Measurements from ENCODE around the gene C18orf32.

The C18orf32 gene

DNA sequence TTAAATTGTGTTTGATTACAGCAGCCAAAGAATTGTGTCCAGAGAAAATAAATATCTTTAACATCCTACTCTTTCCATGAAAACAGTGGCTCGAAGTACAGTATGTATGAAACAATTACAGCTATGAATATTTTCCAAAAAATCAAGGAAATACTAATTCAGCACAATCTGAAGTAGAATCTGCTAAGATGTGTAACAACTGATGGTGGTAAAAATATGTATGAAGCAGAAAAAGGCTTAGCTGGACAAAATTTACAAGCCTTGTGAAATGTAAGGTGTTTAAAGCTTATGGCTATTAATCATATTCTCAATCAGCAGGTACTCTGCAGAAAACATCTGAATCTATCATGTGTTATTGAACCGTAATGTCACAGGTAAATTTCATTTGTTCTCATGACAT lies 43.2 kb downstream of the C18orf32 start:
- no peak for DNase-seq (ENCODE audit: low read depth)
- no peak overlapping the region for H3K4me3 ChIP-seq (ENCODE audit: low read depth, low read length)
- TF ChIP-seq, protein P1, sequence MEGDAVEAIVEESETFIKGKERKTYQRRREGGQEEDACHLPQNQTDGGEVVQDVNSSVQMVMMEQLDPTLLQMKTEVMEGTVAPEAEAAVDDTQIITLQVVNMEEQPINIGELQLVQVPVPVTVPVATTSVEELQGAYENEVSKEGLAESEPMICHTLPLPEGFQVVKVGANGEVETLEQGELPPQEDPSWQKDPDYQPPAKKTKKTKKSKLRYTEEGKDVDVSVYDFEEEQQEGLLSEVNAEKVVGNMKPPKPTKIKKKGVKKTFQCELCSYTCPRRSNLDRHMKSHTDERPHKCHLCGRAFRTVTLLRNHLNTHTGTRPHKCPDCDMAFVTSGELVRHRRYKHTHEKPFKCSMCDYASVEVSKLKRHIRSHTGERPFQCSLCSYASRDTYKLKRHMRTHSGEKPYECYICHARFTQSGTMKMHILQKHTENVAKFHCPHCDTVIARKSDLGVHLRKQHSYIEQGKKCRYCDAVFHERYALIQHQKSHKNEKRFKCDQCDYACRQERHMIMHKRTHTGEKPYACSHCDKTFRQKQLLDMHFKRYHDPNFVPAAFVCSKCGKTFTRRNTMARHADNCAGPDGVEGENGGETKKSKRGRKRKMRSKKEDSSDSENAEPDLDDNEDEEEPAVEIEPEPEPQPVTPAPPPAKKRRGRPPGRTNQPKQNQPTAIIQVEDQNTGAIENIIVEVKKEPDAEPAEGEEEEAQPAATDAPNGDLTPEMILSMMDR (IDR thresholded peaks at IDR 0.05; ENCODE audit: control insufficient read depth, extremely low read depth, insufficient read depth): no peak

DNA sequence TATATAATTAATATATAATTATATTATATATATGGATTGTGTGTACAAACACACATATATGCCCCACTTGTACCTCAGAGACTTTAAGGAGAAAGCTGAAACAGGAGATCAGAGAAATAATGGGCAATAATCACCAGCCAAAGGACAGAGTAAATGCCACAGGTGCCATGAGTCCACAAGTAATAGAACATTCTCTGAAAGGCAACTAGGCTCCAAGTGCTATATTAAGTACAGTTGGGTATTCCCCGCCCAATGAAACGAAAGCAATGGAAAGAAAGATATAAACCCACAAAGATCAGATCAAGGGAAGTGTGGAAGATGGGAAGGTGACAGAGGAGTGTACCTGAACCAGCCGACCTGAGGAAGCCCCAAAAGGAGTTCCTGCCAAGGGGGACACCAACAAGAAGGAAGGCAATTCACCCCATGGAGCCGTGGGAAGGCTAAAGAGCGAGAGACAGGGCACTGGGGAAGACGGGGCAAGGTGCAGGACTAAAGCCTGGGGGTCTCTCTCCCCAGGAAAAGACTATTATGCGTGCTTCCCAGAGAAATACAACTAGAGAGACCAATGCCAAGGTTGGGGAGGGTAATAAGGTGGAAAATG lies 45.6 kb downstream of the C18orf32 start:
- no peak for DNase-seq (ENCODE audit: low read depth)
- H3K4me3 ChIP-seq (ENCODE audit: low read depth, low read length): no peak overlapping the region
- TF ChIP-seq, protein P1 (IDR thresholded peaks at IDR 0.05; ENCODE audit: control insufficient read depth, extremely low read depth, insufficient read depth): no peak

DNA sequence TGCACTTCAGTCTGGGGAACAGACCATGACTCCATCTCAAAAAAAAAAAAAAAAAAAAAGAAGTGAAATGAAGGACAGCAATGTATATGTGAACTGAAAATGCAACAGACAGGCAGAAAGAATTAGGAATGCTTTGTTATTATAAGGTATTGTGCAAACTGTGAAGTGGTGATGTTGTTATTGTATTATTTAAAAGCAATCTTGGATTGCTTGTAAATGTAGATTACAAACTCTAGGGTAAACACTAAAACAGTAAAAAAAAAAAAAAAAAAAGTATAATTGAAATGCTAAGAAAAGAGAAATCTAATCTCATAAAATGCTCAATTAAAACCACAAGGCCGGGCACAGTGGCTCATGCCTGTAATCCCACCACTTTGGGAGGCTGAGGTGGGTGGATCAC lies 51.9 kb downstream of the C18orf32 start:
- no peak overlapping the region for H3K4me3 ChIP-seq (ENCODE audit: low read depth, low read length)
- no peak for DNase-seq (ENCODE audit: low read depth)
- TF ChIP-seq, protein P1 (IDR thresholded peaks at IDR 0.05; ENCODE audit: control insufficient read depth, extremely low read depth, insufficient read depth): no peak

DNA sequence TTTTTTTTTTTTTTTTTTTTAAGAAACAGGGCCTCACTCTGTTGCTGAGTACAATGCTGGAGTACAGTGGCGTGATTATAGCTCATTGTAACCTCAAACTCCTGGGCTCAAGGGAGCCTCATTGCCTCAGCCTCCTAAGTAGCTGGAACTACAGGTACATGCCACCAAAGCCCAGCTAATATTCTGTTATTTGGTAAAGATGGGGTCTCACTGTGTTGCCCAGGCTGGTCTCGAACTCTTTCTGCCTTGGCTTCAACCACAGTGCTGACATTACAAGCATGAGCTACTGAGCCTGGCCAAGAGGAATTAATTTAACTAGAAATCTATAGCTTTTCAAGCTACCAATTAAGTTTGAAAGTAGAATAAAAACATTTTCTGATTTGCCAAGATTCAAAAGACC lies 54.4 kb downstream of the C18orf32 start:
- no peak overlapping the region for H3K4me3 ChIP-seq (ENCODE audit: low read depth, low read length)
- DNase-seq (ENCODE audit: low read depth): no peak
- TF ChIP-seq, protein P1 (IDR thresholded peaks at IDR 0.05; ENCODE audit: control insufficient read depth, extremely low read depth, insufficient read depth): no peak

DNA sequence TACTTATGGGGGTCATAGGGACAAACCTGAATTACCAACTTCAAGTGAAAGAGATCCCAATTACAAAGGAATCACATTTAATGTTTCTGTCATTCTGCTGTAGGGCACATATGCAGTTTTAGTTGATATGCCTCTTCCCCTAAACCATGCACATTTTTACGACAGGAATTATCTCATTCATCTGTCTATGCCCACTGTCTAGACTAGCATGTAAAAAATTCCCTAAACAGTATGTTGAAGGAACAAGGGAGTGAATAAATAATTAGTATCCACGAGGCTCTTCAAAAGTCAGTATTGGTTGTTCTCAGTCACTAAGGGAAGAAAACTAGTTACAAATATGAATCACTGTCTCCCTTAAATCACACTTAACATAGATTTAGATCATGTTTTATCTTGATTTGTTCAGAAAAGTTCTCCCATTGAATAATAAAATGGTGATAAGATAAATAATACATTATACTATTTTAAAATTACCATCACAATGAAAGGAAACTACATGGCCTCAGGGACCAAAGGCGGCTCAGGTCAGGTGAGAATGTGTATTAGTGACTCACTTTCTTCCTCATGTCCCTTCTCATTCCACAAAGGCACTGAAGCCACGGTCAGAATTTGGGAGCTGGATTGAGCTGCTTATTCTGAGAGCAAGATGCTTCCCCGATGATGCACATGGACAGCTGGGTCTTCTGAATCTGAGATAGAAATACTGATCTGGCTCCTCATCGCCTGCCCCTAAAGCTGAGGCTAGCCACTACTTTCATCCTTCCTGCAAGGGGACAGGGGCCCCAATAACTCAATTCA lies 55.7 kb downstream of the C18orf32 start:
- no peak overlapping the region for H3K4me3 ChIP-seq (ENCODE audit: low read depth, low read length)
- TF ChIP-seq, protein P1 (IDR thresholded peaks at IDR 0.05; ENCODE audit: control insufficient read depth, extremely low read depth, insufficient read depth): no peak
- DNase-seq (ENCODE audit: low read depth): no peak
